OCI-LY1 (cell line): Measurements from ENCODE around the gene APBA1.

Experiments used
- CTCF ChIP-seq: fragments of 200-600 bp; sonication (generic), shearing (Covaris generic); IDR thresholded peaks from 2 replicates; pipeline ENCODE4 v1.5.1; 2017; ENCODE audit warnings: mild to moderate bottlenecking, antibody characterized with exemption, low read length, moderate library complexity, mixed read lengths
- EZH2 ChIP-seq: fragments of 200-600 bp; sonication (generic), shearing (Covaris generic); IDR thresholded peaks from 2 replicates; pipeline ENCODE4 v1.8.0; 2017; ENCODE audit warnings: borderline replicate concordance, mixed run types, mild to moderate bottlenecking, antibody characterized with exemption, low read length, moderate library complexity, mixed read lengths

DNA sequence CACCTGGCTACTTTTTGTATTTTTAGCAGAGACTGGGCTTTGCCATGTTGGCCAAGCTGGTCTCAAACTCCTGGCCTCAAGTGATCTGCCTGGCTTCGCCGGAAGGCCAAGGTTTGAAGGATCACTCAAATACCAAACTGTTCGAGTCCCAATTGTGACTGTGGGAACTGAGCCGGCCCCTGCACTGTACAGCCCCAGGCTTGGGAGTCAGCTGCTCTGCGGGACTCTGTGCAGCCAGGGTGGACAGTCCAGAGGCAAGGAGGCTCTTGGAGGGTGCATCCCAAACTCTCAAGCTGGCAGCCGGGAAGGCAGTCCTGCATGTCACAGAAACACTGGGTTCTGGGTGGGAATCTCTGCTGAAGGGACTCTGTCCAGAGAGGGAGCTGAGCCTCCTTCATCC is 238.2 kb downstream of the APBA1 start:
- TF ChIP-seq CTCF = no peak
- TF ChIP-seq EZH2 = no peak
